B cell (primary cell): ENCODE data around the gene IGSF9.

Experiments
- CTCF ChIP-seq: fragments of 200-600 bp; IDR thresholded peaks from one replicate; pipeline ENCODE4 v1.8.0; 2022; ENCODE audit warnings: antibody characterized with exemption, mild to moderate bottlenecking
- EZH2 ChIP-seq: IDR thresholded peaks from 2 replicates; pipeline ENCODE4 v1.6.1; 2012; ENCODE audit warnings: borderline replicate concordance, low read depth, mild to moderate bottlenecking, moderate library complexity, low read length; ENCODE audit not compliant: insufficient read depth, poor library complexity, severe bottlenecking

- TF ChIP-seq CTCF (no peak), EZH2 (no peak)
Measured at GRCh38 chr1:159980786-159981185, 35.4 kb upstream of the IGSF9 start.
